Fibroblast of lung (primary cell): ENCODE measurements around the gene MYO3B.

ENCODE experiments used
- EZH2 ChIP-seq: IDR thresholded peaks from 2 replicates; pipeline ENCODE4 v1.5.1; 2012; ENCODE audit warnings: low read length, control low read depth, mild to moderate bottlenecking; ENCODE audit errors: missing control alignments
- TF ChIP-seq, protein P1 (sequence below), 2 donors: IDR thresholded peaks in 1 of 2; conservative IDR thresholded peaks in 1 of 2; 1 replicate in 1 of 2; 2 replicates in 1 of 2; pipeline ENCODE4 v1.5.1; 2011 to 2012; ENCODE audit warnings: low read length in 2 of 2, control low read depth in 1 of 2, inconsistent platforms in 1 of 2, low read depth in 1 of 2, mild to moderate bottlenecking in 1 of 2

DNA sequence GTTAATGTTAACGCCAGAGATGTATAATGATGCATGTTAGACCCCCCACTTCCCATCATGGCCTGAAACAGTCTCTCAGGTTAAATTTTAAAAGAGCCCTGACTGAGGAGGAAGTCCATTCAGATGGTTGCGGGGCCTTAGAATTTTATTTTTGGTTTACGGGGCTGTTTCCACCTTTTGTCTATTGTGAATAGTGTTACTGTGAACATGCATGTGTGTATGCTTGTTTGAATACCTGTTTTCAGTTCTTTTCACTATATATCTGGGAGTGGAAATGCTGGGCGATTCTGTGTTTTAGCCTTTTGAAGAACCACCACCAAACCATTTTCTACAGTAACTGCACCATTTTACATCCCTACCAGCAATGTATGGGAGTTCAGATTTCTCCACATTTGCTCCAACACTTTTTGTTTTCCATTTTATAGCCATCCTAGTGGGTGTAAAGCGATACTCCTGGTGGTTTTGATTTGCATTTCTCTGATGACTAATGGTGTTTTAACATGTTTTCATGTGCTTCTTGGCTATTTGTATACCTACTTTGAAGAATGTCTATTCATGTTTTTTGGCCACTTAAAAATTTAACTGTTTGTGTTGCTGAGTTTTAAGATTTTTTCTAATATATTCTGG lies 133.0 kb downstream of the MYO3B start:
- TF ChIP-seq, protein P1, sequence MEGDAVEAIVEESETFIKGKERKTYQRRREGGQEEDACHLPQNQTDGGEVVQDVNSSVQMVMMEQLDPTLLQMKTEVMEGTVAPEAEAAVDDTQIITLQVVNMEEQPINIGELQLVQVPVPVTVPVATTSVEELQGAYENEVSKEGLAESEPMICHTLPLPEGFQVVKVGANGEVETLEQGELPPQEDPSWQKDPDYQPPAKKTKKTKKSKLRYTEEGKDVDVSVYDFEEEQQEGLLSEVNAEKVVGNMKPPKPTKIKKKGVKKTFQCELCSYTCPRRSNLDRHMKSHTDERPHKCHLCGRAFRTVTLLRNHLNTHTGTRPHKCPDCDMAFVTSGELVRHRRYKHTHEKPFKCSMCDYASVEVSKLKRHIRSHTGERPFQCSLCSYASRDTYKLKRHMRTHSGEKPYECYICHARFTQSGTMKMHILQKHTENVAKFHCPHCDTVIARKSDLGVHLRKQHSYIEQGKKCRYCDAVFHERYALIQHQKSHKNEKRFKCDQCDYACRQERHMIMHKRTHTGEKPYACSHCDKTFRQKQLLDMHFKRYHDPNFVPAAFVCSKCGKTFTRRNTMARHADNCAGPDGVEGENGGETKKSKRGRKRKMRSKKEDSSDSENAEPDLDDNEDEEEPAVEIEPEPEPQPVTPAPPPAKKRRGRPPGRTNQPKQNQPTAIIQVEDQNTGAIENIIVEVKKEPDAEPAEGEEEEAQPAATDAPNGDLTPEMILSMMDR (conservative IDR thresholded peaks at IDR 0.05 in 1 of 2, IDR thresholded peaks at IDR 0.05 in 1 of 2; ENCODE audit: low read depth in 1 of 2, low read length in 2 of 2), result no peak
- TF ChIP-seq EZH2, result no peak
